SK-N-DZ (cell line): ENCODE measurements around the gene ABCB1.
"Not testable (repeated sequence)": the region's sequence is repeated elsewhere in the genome, so short reads cannot be mapped to it uniquely, and the experiment has no call there.

Experiments used
- DNase-seq: peaks from one replicate; pipeline ENCODE4 v3.0.0-alpha.2; 2015; ENCODE audit warnings: low spot score

ABCB1 gene

DNA sequence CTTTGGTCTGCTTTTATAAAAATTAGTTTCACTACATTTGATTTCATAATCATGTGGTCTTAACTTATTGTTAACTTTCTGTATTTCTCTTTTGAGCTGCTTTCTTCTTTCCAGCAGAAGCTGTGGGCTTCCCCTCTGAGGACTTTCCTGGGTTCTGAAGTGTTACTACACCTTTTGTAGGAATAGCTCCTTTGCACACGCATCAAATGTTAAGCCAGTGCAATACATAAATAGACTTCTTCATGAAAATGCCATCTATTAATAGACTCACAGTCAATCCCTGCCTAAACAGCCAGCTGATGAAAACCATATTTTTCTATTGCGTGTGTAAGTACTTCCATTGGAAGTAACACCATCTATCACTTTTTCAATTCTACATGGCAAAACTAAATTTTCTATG, 126.7 kb downstream of the ABCB1 start:
- DNase-seq: no peak

DNA sequence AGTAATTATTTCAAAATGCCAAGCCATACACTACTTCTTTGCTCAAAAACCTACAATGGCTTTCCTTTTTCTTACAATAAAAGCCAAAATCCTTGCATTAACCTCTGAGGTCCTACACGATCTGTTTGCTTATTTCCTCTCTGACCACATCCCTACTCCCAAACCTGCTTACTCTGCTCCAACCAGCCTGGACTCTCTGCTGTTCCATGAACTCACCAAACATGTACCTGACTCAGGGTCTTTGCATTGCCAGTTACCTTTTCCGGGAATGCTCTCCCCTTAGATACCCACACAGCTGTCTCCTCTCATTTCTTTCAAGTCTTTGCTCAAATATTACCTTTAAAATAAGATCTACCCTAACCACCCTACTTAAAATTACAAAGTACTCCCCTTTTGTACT, 127.5 kb downstream of the ABCB1 start:
- no peak for DNase-seq

DNA sequence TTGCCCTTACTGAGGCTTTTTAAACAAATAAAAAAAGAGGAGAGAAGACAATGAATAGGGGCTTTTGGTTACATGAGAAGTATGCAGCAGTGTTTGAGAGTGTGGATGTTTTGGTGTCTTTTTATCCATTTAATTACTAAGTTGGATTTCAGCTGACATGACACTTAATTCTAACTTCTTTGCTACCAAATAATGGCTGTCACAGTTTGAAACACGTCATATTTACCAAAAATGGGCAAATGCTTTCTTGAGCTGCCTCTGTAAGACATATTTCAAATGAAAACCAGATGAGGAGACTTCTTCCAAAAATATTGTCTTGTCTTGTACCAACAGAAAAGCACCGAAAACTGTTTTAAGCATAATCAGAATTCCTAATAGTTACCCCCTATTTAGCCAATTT, 129.2 kb downstream of the ABCB1 start:
- DNase-seq: no peak

DNA sequence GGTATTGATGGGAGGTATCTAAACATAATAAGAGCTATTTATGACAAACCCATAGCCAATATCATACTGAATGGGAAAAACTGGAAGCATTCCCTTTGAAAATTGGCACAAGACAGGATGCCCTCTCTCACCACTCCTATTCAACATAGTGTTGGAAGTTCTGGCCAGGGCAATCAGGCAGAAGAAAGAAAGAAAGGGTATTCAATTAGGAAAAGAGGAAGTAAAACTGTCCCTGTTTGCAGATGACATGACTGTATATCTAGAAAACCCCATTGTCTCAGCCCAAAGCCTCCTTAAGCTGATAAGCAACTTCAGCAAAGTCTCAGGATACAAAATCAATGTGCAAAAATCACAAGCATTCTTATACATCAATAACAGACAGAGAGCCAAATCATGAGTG, 131.5 kb downstream of the ABCB1 start:
- DNase-seq: not testable (repeated sequence)

DNA sequence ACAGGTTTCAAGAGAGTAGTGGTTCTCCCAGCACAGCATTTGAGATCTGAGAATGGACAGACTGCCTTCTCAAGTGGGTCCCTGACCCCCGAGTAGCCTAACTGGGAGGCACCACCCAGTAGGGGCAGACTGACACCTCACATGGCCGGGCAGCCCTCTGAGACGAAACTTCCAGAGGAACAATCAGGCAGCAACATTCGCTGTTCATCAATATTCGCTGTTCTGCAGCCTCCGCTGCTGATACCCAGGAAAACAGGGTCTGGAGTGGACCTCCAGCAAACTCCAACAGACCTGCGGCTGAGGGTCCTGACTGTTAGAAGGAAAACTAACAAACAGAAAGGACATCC, 135.2 kb downstream of the ABCB1 start:
- DNase-seq: not testable (repeated sequence)

DNA sequence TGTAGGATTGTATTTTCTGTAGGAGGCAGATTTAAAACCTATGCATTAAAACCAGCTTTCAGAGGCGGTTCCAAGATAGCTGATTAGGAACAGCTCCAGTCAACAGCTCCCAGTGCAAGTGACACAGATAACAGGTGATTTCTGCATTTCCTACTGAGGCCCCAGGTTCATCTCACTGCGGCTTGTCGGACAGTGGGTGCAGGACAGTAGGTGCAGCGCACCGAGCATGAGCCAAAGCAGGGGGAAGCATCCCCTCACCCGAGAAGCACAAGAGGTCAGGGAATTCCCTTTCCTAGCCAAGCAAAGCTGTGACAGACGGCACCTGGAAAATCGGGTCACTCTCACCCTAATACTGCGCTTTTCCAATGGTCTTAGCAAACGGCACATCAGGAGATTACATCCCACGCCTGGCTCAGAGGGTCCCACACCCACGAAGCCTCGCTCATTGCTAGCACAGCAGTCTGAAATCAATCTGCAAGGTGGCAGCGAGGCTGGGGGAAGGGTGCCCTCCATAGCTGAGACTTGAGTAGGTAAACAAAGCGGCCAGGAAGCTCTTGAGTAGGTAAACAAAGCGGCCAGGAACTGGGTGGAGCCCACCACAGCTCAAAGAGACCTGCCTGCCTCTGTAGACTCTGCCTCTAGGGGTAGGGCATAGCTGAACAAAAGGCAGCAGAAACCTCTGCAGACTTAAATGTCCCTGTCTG, 135.7 kb downstream of the ABCB1 start:
- not testable (repeated sequence) for DNase-seq

DNA sequence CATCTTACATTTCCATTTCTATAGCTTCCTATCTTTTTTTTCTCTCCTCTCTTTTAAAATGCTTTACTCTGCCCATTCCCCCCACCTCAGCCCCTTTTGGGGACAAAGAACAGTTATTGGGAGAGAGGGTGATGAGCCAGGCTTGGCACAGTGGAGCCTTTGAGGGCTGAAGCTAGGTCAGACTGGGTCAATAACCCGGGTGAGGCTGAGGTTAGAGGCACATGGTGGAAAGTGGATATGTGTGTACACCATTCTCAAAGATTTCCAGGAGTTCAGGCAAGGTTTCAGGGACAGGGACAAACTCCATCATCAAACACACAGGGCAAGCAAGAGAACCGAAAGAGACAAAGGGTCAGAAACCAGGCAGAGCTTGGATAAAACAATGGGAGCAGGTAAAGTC, 136.7 kb downstream of the ABCB1 start:
- DNase-seq: no peak

DNA sequence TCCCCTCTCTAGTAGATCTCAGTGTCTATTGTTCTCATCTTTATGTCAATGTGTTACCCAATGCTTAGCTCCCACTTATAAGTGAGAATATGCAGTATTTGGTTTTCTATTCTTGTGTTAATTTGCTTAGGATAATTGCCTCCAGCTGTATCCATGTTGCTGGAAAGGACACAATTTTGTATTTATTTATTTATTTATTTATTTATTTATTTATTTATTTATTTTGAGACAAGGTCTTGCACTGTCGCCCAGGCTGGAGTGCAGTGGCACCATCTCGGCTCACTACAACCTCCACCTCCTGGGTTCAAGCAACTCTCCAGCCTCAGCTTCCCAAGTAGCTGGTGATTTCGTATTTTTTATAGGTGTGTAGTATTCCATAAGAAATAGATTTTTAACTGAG, 140.2 kb downstream of the ABCB1 start:
- DNase-seq: not testable (repeated sequence)

DNA sequence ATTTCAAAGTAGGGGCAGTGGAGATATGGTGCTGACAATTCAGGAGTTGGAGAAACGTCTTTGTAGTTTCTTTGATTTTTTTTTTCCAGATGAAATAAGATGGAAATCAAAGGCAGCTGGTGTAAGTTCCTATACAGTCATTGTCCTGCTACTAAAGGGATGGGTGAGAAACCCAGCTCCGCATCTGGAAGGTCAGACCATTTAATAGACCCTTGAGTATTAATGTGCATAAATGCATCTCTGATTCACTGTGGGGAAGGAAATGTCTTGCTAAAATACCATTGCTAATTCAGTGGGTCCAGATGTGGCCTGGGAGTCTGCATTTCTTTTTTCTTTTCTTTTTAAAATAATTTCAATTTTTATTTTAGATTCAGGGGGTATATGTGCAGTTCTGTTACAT, 140.7 kb downstream of the ABCB1 start:
- no peak for DNase-seq

DNA sequence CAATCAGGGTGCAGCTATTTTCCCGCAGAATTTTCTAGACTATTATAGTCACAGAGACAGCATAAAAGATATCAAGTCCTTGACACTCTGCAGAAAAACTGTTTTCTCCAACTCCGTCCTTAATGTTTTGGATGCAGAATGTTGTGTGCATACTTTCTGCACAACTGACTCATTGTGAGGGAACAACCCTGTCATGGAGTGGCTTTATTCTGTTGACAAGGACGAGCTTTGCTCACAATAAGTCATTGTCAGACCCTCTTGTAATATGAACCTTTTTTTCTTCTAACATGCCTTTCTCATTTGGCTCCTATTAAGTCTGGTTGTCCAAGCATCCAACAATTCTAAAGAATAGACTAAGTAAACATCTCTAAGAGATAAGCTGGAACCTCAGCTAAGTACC, 142.5 kb downstream of the ABCB1 start:
- DNase-seq: no peak

DNA sequence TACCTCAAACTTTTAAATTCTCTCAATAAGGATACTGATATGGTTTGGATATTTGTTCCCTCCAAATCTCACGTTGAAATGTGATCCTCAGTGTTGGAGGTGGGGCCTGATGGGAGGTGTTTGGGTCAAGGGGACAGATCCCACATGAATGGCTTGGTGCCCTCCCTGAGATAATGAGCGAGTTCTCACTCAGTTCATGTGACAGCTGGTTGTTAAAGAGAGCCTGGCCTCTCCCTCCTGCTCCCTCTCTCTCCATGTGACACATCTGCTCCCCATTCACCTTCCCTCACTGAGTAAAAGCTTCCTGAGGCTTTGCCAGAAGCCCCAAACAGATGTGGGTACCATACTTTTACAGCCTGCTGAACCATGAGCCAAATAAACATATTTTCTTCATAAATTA, 144.4 kb downstream of the ABCB1 start:
- no peak for DNase-seq
